Measurements from ENCODE around the gene KDR.

DNA sequence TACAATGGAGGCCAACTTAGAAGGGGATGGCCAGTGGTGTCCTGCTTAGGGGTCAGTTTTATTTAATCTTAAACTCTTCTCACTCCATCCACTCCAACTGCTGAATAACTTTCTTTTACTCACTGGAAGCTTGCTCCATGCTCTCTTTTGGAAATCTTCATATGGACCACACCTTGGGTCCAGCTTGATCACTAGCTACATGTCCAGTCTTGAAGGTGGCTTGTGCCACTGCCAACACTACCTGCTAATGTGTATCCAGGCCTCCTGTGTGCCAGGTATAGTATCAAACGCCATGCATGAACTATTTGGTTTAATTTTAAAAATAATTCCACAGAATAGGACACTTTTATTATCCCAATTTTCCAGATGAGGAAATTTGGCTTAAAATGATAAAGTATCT, 37.0 kb upstream of the KDR start:
- TF ChIP-seq ZFX (IDR thresholded peaks at IDR 0.05; ENCODE audit: borderline replicate concordance) (no peak), CTCF (IDR thresholded peaks at IDR 0.05) (no peak)

Measured in 22Rv1 (cell line).